Fibroblast of mammary gland (primary cell): ENCODE measurements around the gene PKP4.

Experiments
- DNase-seq: peaks from one replicate; pipeline ENCODE4 v3.0.0-alpha.2; 2010; ENCODE audit warnings: low read depth
- H3K4me3 ChIP-seq: 2 replicates; pipeline ENCODE4 v1.5.1; 2011; ENCODE audit warnings: low read depth, mild to moderate bottlenecking, low read length, moderate library complexity; ENCODE audit not compliant: control insufficient read depth
- TF ChIP-seq, protein P1 (sequence below): conservative IDR thresholded peaks from 2 replicates; pipeline ENCODE4 v1.5.1; 2011; ENCODE audit warnings: low read depth, low read length, inconsistent platforms; ENCODE audit not compliant: control insufficient read depth, insufficient read depth

PKP4 gene

DNA sequence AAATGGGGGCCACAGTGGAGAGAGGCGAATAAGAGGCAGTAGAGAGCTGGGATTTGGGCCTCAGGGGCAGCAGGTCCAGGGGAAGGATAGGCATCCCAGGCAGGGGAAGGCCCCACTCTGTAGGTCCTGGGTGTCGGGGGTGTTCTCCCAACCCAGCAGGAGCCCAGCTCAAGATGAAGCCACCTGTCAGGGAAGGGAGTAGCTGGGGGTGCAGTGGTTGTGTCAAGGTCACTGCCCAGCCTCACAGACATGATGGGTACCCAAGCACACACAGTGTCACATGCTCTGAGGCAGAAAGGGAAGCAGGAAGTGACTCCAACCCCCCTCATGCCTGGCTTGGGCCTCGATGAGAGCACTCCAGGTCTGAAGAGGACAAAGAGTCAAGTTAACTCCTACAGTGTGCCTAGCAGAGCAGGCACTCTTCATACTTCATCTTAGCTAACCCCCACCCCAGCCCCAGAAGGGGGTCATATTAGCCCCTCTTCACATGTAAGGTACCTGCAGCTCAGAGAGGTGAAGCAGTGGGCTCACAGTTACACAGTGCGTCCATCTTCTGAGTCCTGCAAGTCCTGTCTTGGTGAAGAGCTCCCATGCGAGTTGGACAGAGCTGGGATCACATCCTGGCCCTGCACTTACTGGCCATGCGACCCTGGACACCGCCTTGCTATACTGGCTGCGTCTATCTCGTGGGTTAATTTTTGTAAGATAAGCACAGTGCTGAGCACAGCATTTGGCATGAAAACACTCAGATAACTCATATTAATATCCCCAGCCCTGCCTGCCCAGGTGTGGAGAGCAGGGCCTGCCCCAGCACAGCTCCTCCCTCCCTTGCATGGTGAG lies 265.7 kb downstream of the PKP4 start:
- TF ChIP-seq, protein P1, sequence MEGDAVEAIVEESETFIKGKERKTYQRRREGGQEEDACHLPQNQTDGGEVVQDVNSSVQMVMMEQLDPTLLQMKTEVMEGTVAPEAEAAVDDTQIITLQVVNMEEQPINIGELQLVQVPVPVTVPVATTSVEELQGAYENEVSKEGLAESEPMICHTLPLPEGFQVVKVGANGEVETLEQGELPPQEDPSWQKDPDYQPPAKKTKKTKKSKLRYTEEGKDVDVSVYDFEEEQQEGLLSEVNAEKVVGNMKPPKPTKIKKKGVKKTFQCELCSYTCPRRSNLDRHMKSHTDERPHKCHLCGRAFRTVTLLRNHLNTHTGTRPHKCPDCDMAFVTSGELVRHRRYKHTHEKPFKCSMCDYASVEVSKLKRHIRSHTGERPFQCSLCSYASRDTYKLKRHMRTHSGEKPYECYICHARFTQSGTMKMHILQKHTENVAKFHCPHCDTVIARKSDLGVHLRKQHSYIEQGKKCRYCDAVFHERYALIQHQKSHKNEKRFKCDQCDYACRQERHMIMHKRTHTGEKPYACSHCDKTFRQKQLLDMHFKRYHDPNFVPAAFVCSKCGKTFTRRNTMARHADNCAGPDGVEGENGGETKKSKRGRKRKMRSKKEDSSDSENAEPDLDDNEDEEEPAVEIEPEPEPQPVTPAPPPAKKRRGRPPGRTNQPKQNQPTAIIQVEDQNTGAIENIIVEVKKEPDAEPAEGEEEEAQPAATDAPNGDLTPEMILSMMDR, result no peak
- no peak for DNase-seq
- no peak overlapping the region for H3K4me3 ChIP-seq

DNA sequence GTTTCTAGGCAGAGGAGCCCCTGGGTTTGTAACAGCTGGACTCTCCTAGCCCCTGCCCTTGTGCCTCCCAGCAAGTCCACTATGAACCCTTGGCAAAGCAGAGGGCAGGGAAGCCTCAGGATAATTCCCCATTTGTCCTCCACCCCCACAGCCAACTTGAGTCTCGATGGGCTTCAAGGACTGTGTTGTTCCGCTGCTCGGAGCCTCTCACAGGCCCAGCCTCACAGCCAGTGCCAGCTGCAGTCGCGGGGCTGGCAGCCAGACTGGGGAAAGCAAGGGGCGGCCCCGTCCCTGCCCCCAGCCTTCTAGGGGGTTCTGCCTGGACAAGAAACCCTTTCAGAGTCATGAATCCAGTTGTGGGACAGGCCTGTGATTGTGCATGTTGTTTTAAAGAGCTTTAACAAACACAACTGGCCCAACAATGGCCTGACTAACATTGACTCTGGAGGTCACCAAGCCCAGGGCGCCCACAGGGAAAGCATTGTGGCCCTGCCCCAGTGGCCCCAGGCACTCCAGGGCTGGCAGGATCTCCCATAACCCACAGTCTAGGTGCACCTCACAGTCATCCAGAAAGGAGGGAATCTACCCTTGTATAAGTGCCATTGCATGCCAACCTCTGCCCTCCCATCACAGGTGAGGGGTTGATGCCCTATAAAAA lies 266.6 kb downstream of the PKP4 start:
- no peak overlapping the region for H3K4me3 ChIP-seq
- DNase-seq, result no peak
- TF ChIP-seq, protein P1, result no peak

DNA sequence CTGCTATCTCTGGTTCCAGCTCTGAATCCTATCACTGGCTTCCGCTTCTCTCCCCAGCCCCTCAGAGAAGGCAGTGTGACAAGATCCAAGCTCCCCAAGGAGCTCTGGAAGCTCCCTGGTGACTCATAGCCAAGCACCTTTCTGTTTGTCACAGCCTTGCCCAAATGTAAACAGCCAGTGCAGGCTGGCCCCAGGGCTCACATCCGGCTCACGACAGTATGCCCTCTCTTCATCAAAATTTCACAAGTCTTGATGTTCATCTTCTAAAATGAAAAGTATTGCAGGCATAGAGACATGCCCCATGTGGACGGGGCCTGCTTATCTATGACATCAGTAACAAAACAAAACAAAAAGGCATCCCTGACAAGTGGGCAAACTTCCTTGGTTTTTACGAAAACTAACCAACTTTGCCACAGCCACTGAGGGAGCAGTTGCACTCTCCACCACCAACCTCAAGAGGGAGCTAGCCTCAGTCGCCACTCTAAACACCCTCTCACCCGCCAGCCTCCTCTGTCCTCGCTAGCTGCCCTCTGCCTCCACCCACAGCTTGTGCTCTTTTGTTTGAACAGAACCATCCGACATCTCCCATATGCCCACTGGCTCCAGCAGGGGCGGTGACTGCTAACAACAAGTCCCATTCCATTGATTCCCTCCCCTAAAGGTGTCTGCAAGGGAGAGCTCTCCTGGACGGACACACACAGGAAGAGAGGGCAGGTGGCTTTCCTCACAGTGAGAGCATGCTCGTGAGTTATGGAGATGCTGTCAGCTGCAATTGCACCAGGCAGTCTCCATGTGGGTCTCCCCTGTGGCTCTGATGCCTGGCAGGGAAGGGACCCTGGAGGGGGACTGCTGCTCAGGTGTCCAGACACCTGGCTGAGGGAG lies 267.4 kb downstream of the PKP4 start:
- H3K4me3 ChIP-seq, result no peak overlapping the region
- DNase-seq, result no peak
- TF ChIP-seq, protein P1, result peak; percentile 13

DNA sequence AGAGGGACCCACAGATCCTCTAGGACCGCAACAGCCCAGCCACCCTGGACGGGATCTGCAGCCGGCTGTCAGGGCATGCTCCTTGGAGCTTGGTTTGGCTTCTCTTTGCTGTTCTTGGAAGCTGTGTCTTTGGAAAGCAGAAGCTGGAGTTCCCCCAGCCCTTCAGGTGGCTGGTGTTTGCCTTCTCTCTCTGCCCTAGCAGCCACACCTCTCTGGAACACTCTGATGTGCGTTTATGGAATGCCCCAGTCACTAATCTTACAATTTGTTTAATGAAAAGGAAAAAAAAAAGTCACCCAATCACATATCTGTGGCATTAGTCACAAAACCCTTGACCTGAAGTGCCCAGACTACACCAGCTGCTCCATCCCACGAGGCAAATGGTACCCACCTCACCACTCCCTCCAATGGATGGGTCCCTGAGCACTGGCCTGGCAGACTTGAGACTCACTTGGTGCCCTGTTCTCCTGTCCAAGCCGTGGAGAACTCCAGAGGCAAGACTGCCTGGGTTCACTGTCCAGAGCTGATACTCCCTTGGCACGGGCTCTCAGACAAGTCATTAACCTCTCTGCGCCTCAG lies 268.1 kb downstream of the PKP4 start:
- no peak for DNase-seq
- H3K4me3 ChIP-seq, result no peak overlapping the region
- TF ChIP-seq, protein P1, result no peak

DNA sequence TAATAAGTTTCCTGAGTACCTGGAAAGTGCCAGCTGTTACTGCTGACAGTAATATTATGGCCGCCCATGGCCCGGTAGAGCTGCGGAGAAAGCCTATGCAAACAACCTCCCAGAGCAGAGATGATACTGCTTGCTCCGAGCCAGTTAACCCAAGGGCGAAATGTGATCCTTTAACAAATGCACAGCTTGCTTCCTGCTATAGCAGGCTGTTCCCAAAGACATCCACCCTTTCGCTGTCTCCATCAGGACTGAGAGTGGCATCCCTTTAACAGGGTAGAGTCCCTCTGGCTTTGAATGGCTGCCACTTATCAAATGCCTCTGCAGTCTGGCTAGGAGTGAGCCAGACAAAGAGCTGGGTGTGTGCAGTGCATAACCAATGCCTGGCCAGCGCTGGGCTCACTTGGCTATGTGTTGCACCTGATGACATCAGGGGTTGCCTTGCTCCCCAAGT lies 268.7 kb downstream of the PKP4 start:
- DNase-seq, result no peak

More for the DNA sequence above, 268.7 kb downstream of the PKP4 start:
- TF ChIP-seq, protein P1, result no peak
- no peak overlapping the region for H3K4me3 ChIP-seq
